HG03064 (cell line): ENCODE results near the gene GUCA1C.

Experiments used
- ATAC-seq: cut with Tn5 transposase; IDR thresholded peaks from one replicate; pipeline ENCODE4 v1.9.1; 2021; ENCODE audit warnings: low read depth; ENCODE audit not compliant: unreplicated experiment

The GUCA1C gene

DNA sequence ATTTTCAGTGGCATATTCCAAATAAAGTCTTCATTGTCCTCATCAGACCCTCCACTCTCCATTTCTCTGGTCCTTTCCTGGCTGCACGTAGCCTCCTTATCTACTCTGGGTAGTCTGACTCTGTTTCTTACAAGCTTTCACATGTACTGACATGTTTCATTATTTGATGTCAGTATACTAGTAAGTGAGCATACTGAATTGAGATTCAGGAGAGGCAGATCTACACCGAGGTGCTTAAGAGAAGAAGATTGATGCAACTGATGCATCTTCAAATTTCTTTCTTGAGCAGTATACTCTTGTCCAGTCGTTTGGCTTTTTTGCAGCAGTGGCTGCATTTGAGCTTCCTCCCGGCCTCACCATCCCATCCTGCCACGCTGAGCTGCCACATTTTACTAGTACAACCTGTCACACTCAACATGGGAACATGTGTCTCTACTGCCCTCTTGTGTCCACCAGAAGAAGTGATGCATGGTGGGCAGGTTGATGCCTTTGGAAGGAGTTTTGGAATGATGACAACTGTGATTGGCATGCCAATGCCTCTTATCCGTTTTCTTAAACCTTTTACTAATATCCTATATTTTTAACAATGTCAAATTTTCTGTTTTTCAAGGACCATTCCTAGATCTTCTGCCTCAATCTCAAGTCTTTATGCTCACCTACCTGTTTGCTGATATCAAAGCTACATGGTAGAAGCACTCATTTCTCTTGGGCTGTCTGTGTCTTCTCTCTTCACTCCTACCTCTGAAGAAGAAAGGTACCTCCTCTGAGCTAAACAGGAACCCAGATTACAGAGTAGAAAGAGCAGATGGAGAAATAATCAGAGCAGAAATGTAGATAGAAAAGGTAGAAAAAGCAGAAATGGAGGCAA is 38.7 kb downstream of the GUCA1C start:
- ATAC-seq: peak; percentile 93

GRCh38 chr3:108909799-108910198 is 43.9 kb downstream of the GUCA1C start:
- ATAC-seq: no peak

GRCh38 chr3:108907194-108907593 is 46.5 kb downstream of the GUCA1C start:
- ATAC-seq: no peak

DNA sequence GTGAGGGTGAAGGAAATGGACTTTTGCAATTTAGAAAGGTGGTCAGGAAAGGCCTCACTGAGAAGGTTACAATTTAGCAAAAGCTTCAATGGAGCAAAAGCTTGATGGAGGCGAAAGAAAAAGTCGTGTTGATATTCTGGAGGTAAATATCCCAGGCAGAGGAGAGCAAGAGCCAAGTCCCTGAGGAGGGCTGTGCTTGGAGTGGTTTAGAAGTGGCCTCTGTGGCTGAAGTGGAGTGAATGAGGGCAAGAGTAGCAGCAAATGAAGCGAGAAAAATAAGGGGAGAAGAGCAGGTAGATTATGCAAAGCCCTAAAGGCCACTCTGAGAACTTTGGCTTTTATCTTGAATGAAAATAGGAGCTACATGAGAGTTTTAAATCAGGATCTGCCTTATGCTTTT is 54.1 kb downstream of the GUCA1C start:
- ATAC-seq: no peak

DNA sequence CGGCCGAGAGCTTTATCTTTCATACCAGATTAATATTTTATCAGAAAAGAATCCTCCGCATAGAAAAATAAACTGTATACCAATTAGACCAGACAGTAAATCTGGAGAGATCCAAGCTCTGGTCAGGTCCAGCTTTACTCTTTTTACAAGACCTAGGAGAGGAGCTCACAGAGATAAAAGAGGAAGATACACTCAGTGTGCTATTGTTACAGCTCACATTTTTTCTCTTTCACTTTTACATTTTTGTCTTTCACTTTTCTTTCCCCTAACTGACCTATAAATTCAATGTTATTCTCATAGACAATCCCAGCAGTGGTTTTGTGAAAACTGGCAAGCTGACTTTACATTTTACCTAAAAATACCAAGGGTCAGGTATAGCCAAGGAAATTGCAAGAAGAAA is 55.8 kb downstream of the GUCA1C start:
- peak; percentile 64 for ATAC-seq

DNA sequence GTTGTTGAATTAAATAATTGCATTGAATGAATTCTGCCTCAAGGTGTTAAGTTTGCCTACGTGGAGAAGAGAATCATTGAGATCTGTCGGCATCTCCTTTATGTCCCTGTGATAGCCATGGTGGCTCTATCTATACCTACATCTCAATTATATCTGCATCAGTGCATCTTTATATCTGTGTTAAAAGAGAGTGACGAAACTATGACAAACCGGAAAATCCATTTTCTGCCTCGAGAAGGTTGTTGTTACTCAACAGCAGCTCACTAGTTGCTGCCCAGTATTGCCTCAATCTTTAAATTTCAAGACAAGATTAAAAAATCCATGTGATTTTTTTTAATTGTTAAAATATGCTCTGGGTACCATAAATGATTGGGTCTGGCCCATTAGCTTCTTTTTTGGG is 58.7 kb downstream of the GUCA1C start:
- ATAC-seq: no peak

- no peak for ATAC-seq
Measured at GRCh38 chr3:108891833-108892232, 61.8 kb downstream of the GUCA1C start.

DNA sequence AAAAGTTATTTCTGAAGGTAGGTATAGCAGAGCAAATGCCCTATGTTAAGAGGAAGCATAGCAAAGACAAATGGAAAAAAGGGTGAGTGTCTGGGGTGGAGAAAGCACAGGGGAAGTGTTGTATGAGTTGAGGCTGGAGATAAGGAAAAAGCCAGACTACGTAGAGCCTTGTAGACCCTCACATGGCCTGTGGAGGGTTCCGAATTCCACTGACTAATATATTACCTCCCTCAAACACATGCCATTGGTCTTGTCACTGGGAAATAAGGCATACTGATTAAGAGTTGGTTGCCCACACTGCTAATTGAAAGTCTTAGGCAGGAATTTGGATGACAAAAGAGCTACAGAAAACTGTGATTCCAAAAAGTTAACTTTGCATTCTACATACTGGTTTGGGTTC is 65.9 kb downstream of the GUCA1C start:
- no peak for ATAC-seq

GRCh38 chr3:108887121-108887520 is 66.6 kb downstream of the GUCA1C start:
- no peak for ATAC-seq

DNA sequence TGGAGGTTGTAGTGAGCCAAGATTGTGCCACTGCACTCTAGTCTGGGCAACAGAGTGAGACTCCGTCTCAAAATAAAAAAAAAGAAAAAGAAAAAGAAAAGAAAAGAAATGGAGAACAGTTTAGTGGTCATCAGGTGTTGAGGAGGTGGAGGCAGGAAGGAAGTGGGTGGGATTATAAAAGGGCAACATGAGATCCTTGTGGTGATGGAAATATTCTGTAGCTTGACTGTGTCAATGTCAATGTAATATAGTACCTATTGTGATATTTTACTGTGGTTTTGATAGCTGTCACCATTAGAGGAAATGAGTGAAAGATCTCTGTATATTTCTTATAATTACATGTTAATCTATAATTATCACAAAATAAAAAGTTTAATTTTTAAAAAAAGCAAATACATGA is 70.3 kb downstream of the GUCA1C start:
- ATAC-seq: no peak

DNA sequence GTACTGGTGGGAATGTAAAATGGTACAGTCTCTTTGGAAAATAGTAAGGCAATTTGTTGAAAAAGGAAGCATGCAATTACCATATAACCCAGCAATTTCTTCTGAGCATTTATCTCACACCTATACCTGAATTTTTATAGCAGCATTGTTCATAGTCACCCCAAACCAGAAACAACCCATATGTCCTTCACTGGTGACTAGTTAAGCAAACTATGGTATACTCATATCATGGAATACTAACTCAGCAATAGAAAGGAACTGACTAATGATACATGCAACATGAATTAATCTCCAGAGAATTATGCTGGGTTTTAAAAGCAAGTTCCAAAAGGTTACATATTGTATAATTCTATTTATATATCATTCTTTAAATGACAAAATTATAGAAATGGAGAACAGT is 70.9 kb downstream of the GUCA1C start:
- no peak for ATAC-seq

DNA sequence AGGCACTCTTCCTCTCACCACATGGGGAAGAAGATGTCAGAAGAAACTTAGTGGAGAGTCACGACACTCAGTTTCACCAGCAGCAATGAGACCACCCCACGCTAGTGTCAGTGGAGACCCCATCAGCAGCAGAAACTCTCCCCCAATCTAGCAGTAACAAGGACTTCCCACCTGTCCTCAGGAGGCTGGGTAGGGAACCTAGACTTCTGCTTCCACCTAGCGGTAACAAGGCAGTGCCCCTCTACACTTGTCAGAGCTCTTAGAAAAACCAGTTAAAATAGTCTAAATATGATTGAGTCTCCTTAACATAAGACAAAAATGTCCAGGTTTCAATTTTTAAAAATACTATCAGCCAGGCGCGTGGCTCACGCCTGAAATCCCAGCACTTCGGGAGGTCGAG is 73.8 kb downstream of the GUCA1C start:
- ATAC-seq: no peak

- no peak for ATAC-seq
Measured at GRCh38 chr3:108877901-108878300, 75.8 kb downstream of the GUCA1C start.

- no peak for ATAC-seq
Measured at GRCh38 chr3:108863799-108864135, 89.9 kb downstream of the GUCA1C start.

DNA sequence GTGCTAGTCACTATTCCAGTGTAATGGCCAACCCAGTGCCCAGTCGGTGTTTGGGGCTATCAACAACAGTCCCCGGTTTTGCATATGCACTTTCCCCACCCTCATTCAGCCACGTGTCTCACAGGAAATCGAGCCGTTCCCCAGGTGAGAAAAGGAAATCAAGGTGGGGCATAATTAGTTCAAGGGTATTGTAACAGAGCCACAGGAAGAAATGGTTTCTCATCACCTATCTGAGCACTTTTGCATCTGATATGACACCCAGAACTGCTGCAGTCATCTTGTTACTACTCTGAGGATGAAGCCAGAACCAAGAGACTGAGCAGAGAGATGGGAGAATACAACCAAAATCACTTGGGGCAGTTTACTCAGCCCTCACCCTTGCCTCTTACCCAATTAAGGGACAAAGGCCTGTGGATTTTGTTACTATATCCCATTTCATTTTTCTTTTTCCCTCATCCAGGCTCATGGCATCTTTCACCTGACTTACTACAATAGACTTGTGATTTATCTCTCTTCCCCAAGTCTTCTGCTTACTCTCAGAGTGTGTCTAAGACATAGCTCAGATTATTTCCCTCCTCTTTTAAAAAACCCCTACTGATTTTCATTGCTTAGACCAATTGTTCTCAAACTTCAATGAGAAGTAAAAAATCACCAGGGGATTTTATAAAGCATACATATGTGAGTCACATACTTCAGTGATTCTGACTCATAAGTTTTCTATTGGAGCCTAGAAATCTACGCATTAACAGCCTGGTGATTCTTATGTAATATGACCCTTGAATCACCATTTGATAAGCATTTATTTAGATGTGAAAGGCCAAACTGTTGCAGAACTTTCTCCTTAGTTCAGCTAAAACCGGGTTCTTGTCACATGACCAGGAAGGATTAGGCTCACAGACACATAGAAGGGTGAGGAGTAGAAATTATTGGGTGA is 90.5 kb downstream of the GUCA1C start:
- peak; percentile 76 for ATAC-seq

GRCh38 chr3:108861401-108861800 is 92.3 kb downstream of the GUCA1C start:
- no peak for ATAC-seq
